Esophagus muscularis mucosa (tissue), 4 donors: ENCODE data around the gene TTC39B.

Source experiments
- EP300 ChIP-seq: sonication (generic); formaldehyde crosslinking; IDR thresholded peaks from one replicate; pipeline ENCODE4 v1.6.1; 2017; ENCODE audit warnings: antibody characterized with exemption
- POLR2A ChIP-seq: fragments of 450-650 bp; IDR thresholded peaks from one replicate; pipeline ENCODE4 v1.6.1; 2017; ENCODE audit warnings: antibody characterized with exemption, moderate library complexity, mild to moderate bottlenecking, low read depth
- POLR2AphosphoS5 ChIP-seq, 2 donors: sonication (generic); formaldehyde crosslinking; IDR thresholded peaks; one replicate each; pipeline ENCODE4 v1.6.1; 2017; ENCODE audit warnings: antibody characterized with exemption in 2 of 2
- TF ChIP-seq, protein P1 (sequence below), 3 experiments: fragments of 200-600 bp in 2 of 3; fragments of 450-650 bp in 1 of 3; sonication (generic) in 2 of 3; IDR thresholded peaks; one replicate each; pipeline ENCODE4 v1.5.1; 2017 to 2019; ENCODE audit warnings: antibody characterized with exemption in 3 of 3, mild to moderate bottlenecking in 2 of 3, moderate library complexity in 1 of 3

DNA sequence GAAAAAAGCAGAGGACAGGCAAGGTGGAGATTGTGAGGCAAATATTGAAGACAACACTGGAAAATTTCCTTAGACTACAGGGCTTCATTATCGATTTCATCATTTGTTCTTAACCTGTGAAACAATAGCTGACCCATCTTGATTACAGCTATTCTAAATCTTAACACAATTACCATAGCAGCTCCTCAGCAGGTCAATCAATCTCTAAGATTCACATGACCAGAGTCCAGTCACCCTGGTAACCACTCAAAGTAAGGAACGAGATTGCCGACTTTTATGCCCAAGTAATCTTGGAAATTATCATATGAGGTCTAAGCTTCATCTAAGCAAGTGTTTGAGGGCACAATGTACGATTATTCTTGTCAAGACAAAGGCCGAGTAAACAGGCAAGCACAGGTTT lies 93.8 kb downstream of the TTC39B start:
- TF ChIP-seq, protein P1, sequence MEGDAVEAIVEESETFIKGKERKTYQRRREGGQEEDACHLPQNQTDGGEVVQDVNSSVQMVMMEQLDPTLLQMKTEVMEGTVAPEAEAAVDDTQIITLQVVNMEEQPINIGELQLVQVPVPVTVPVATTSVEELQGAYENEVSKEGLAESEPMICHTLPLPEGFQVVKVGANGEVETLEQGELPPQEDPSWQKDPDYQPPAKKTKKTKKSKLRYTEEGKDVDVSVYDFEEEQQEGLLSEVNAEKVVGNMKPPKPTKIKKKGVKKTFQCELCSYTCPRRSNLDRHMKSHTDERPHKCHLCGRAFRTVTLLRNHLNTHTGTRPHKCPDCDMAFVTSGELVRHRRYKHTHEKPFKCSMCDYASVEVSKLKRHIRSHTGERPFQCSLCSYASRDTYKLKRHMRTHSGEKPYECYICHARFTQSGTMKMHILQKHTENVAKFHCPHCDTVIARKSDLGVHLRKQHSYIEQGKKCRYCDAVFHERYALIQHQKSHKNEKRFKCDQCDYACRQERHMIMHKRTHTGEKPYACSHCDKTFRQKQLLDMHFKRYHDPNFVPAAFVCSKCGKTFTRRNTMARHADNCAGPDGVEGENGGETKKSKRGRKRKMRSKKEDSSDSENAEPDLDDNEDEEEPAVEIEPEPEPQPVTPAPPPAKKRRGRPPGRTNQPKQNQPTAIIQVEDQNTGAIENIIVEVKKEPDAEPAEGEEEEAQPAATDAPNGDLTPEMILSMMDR (IDR thresholded peaks at IDR 0.05): no peak
- TF ChIP-seq EP300 (no peak), POLR2A (no peak), POLR2AphosphoS5 (IDR thresholded peaks at IDR 0.05) (no peak)
